K562 (cell line): ENCODE data around the gene SOCS6. TPM values are rescaled to one million over a fixed set of nuclear protein-coding genes. Genes with fewer than 3 reads are reported as not detected.

Source experiments
- CHCHD3 ChIP-seq: fragments of 250-450 bp; sonication (Bioruptor Pico); IDR thresholded peaks from 2 replicates; pipeline ENCODE4 v2.1.2; 2022; ENCODE audit warnings: mild to moderate bottlenecking
- ESRRA ChIP-seq: fragments of 450-650 bp; IDR thresholded peaks from 2 replicates; pipeline ENCODE4 v1.6.1; 2014; ENCODE audit warnings: low read depth, mild to moderate bottlenecking, moderate library complexity, borderline replicate concordance
- FOXK2 ChIP-seq, 2 experiments: fragments of 450-650 bp; IDR thresholded peaks in 1 of 2; conservative IDR thresholded peaks in 1 of 2; 2 replicates each; pipeline ENCODE4 v1.6.1; 2016; ENCODE audit warnings: low read depth in 2 of 2, mild to moderate bottlenecking in 1 of 2
- MLX ChIP-seq, 2 experiments: fragments of 450-650 bp in 1 of 2; sonication (generic) in 1 of 2; formaldehyde crosslinking; conservative IDR thresholded peaks; 2 replicates each; pipeline versions ENCODE4 v1.4.0 to v1.8.1; 2020 to 2022; ENCODE audit warnings: mild to moderate bottlenecking in 1 of 2, missing genetic modification reagents in 1 of 2
- MNT ChIP-seq, 2 experiments: fragments of 450-650 bp; conservative IDR thresholded peaks; 2 replicates each; pipeline ENCODE4 v1.6.1; 2017; ENCODE audit warnings: mild to moderate bottlenecking in 2 of 2, moderate library complexity in 2 of 2
- NRF1 ChIP-seq, 2 experiments: fragments of 450-650 bp; IDR thresholded peaks in 1 of 2; conservative IDR thresholded peaks in 1 of 2; 2 replicates each; pipeline ENCODE4 v1.6.1; 2014; ENCODE audit warnings: mild to moderate bottlenecking in 2 of 2
- OTX1 ChIP-seq: fragments of 450-650 bp; formaldehyde crosslinking; IDR thresholded peaks from 2 replicates; pipeline ENCODE4 v1.4.0; 2022; ENCODE audit warnings: mild to moderate bottlenecking
- PCBP2 ChIP-seq: fragments of 200-400 bp; formaldehyde crosslinking; IDR thresholded peaks from 2 replicates; pipeline ENCODE4 v1.6.1; 2018; ENCODE audit warnings: low read length, low read depth, mild to moderate bottlenecking, moderate library complexity; ENCODE audit not compliant: poor library complexity, severe bottlenecking
- RFX1 ChIP-seq: fragments of 450-650 bp; IDR thresholded peaks from 2 replicates; pipeline ENCODE4 v1.6.1; 2016; ENCODE audit warnings: mild to moderate bottlenecking, moderate library complexity
- SIN3B ChIP-seq: fragments of 450-650 bp; IDR thresholded peaks from 2 replicates; pipeline ENCODE4 v1.6.1; 2017; ENCODE audit warnings: low read depth, mild to moderate bottlenecking, moderate library complexity
- SPI1 ChIP-seq: IDR thresholded peaks from 2 replicates; pipeline ENCODE4 v1.6.1; 2011; ENCODE audit warnings: low read depth, low read length, control low read depth, borderline replicate concordance
- TAF15 ChIP-seq: fragments of 200-400 bp; formaldehyde crosslinking; IDR thresholded peaks from 2 replicates; pipeline ENCODE4 v1.6.1; 2017; ENCODE audit warnings: mild to moderate bottlenecking, low read depth, low read length, moderate library complexity
- TAF9B ChIP-seq: fragments of 450-650 bp; IDR thresholded peaks from 2 replicates; pipeline ENCODE4 v1.6.1; 2018; ENCODE audit warnings: mild to moderate bottlenecking; ENCODE audit not compliant: partially characterized antibody
- TAL1 ChIP-seq: fragments of 450-650 bp; IDR thresholded peaks from 2 replicates; pipeline ENCODE4 v1.6.1; 2016; ENCODE audit warnings: mild to moderate bottlenecking
- TBP ChIP-seq: optimal IDR thresholded peaks from 2 replicates; pipeline ENCODE3; 2011; ENCODE audit warnings: low read depth, low read length, improper control_type of control experiment
- TEAD1 ChIP-seq, 2 experiments: fragments of 450-650 bp in 1 of 2; sonication (generic) in 1 of 2; formaldehyde crosslinking; IDR thresholded peaks; 2 replicates each; pipeline versions ENCODE4 v1.4.0 to v1.8.0; 2020 to 2022; ENCODE audit warnings: mild to moderate bottlenecking in 2 of 2, missing genetic modification reagents in 1 of 2
- TFAM ChIP-seq: fragments of 250-450 bp; sonication (Bioruptor Pico); conservative IDR thresholded peaks from 2 replicates; pipeline ENCODE4 v1.5.0; 2021; ENCODE audit warnings: mild to moderate bottlenecking, moderate library complexity
- VEZF1 ChIP-seq: fragments of 200-800 bp; sonication (Bioruptor generic); IDR thresholded peaks from 2 replicates; pipeline ENCODE4 v1.6.1; 2017; ENCODE audit warnings: missing genetic modification characterization, missing compliant biosample characterization
- XRCC5 ChIP-seq: fragments of 200-400 bp; formaldehyde crosslinking; IDR thresholded peaks from 2 replicates; pipeline ENCODE4 v1.6.1; 2017; ENCODE audit warnings: low read depth, mild to moderate bottlenecking, low read length
- ZNF174 ChIP-seq: fragments of 250-450 bp; sonication (Bioruptor Pico); IDR thresholded peaks from 2 replicates; pipeline ENCODE4 v1.4.0; 2020; ENCODE audit warnings: mild to moderate bottlenecking
- ZNF316 ChIP-seq: fragments of 450-650 bp; IDR thresholded peaks from 2 replicates; pipeline ENCODE4 v1.6.1; 2016
- ZNF699 ChIP-seq: fragments of 250-450 bp; sonication (Bioruptor Pico); IDR thresholded peaks from 2 replicates; pipeline ENCODE4 v1.8.0; 2021; ENCODE audit warnings: mild to moderate bottlenecking, moderate library complexity; ENCODE audit not compliant: insufficient replicate concordance
- polyA plus RNA-seq, 8 experiments: library from polyadenylated mRNA; depleted of rRNA in 4 of 8; stranded (reverse) in 5 of 8; unstranded in 3 of 8; fragments of >200 nt; fragmentation: Nextera tagmentation in 2 of 8; fragmentation: Illumina TruSeq in 1 of 8; extraction: Ambion mirVana in 2 of 8; extraction: Trizol in 1 of 8; gene quantifications; 2 replicates each; pipeline versions ENCODE4 v1.2.1 to v1.2.3, GENCODE V29; 2011 to 2014; ENCODE audit warnings: inconsistent platforms in 1 of 8, missing spikeins in 1 of 8
- total RNA-seq, 7 experiments: library from RNA; depleted of rRNA in 6 of 7; stranded (reverse); fragments of >200 nt in 6 of 7; fragmentation: Illumina TruSeq in 2 of 7; extraction: Trizol in 2 of 7; gene quantifications; 2 replicates each; pipeline versions ENCODE4 v1.2.1 to v1.2.3, GENCODE V29; 2011 to 2021; ENCODE audit warnings: low replicate concordance in 1 of 7
- TF ChIP-seq, protein P1 (sequence below): fragments of 250-450 bp; sonication (Bioruptor Pico); IDR thresholded peaks from 2 replicates; pipeline ENCODE4 v1.8.0; 2021; ENCODE audit warnings: mild to moderate bottlenecking, moderate library complexity
- TF ChIP-seq, protein P2 (sequence below), 2 experiments: fragments of 250-450 bp in 1 of 2; fragments of 450-650 bp in 1 of 2; sonication (Bioruptor Pico) in 1 of 2; IDR thresholded peaks; 2 replicates each; pipeline versions ENCODE4 v1.6.1 to v1.8.0; 2016 to 2021; ENCODE audit warnings: mild to moderate bottlenecking in 2 of 2, moderate library complexity in 2 of 2, missing compliant biosample characterization in 1 of 2, missing genetic modification characterization in 1 of 2

SOCS6 gene
- total and polyA plus RNA-seq, 9 of the 15 experiments (the other 6 are each of a cell fraction or from before 2014, with no cell fraction given) = 2.5 to 7.1 (median 5.6) TPM

DNA sequence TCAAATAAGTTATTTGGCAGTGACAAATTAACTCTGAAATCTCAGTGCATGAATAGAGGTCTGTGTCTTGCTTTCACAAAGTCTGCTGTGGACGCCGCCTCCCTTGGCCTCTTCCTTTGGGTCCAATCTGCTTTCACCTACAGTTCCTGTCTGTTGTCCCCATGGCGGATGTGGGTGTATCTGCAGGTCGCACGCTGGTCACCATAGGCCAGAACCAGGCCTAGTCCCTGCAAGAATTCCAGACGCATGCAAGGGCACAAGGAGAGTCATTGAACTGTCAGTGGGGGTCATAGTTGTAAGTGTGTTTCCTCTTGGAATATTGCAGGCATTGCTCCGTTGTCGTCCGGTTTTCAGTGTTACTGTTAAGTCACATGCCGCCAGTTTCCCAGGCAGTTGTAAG is 7.4 kb downstream of the SOCS6 start (continued):
- TF ChIP-seq, protein P1, sequence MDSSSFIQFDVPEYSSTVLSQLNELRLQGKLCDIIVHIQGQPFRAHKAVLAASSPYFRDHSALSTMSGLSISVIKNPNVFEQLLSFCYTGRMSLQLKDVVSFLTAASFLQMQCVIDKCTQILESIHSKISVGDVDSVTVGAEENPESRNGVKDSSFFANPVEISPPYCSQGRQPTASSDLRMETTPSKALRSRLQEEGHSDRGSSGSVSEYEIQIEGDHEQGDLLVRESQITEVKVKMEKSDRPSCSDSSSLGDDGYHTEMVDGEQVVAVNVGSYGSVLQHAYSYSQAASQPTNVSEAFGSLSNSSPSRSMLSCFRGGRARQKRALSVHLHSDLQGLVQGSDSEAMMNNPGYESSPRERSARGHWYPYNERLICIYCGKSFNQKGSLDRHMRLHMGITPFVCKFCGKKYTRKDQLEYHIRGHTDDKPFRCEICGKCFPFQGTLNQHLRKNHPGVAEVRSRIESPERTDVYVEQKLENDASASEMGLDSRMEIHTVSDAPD (CRISPR knock-in tag) = no peak
- TF ChIP-seq OTX1 (CRISPR knock-in tag) (no peak), PCBP2 (no peak), ESRRA (0 out of 2 replicates have a peak, but pooled peaks have one; percentile 27), VEZF1 (CRISPR knock-in tag) (no peak), ZNF174 (CRISPR knock-in tag) (no peak), NRF1 (conservative IDR thresholded peaks at IDR 0.05 in 1 of 2, IDR thresholded peaks at IDR 0.05 in 1 of 2) (no peak), XRCC5 (no peak), CHCHD3 (CRISPR knock-in tag) (no peak), TAF9B (no peak), TEAD1 (CRISPR knock-in tag; IDR thresholded peaks at IDR 0.05) (no peak), TAL1 (no peak), TFAM (no peak), SIN3B (no peak), TAF15 (no peak), MNT (conservative IDR thresholded peaks at IDR 0.05) (peak in 1 of 2 experiments; percentile 38; a peak in 2 of 4 replicates), TBP (no peak), MLX (CRISPR knock-in tag; conservative IDR thresholded peaks at IDR 0.05) (no peak), SPI1 (peak; percentile 28; the same call in 1 of the 2 replicates), FOXK2 (conservative IDR thresholded peaks at IDR 0.05 in 1 of 2, IDR thresholded peaks at IDR 0.05 in 1 of 2; ENCODE audit: low read depth in 2 of 2) (no peak; a peak in 1 of 4 replicates), ZNF699 (no peak), RFX1 (no peak), ZNF316 (no peak)
- TF ChIP-seq, protein P2, sequence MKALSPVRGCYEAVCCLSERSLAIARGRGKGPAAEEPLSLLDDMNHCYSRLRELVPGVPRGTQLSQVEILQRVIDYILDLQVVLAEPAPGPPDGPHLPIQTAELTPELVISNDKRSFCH (CRISPR knock-in tag; IDR thresholded peaks at IDR 0.05) = no peak
- TF ChIP-seq, protein P2 (tag; IDR thresholded peaks at IDR 0.05) = no peak
